Umbilical cord (tissue), 2 donors: Measurements from ENCODE around the gene EFEMP1. TPM values are rescaled to one million over a fixed set of nuclear protein-coding genes. Genes with fewer than 3 reads are reported as not detected.
"Not testable (repeated sequence)": the region's sequence is repeated elsewhere in the genome, so short reads cannot be mapped to it uniquely, and the experiment has no call there.

Experiments
- DNase-seq: peaks from one replicate; pipeline ENCODE4 v3.0.0-alpha.2; 2015; ENCODE audit warnings: low spot score
- total RNA-seq: library from RNA; depleted of rRNA; stranded (reverse); fragments of >200 nt; gene quantifications from one replicate; pipeline ENCODE4 v1.2.3, GENCODE V29; 2014; ENCODE audit warnings: low replicate concordance; ENCODE audit not compliant: insufficient read depth

EFEMP1 gene
- total RNA-seq, 1 donor from 2014 or later = 125 TPM

DNA sequence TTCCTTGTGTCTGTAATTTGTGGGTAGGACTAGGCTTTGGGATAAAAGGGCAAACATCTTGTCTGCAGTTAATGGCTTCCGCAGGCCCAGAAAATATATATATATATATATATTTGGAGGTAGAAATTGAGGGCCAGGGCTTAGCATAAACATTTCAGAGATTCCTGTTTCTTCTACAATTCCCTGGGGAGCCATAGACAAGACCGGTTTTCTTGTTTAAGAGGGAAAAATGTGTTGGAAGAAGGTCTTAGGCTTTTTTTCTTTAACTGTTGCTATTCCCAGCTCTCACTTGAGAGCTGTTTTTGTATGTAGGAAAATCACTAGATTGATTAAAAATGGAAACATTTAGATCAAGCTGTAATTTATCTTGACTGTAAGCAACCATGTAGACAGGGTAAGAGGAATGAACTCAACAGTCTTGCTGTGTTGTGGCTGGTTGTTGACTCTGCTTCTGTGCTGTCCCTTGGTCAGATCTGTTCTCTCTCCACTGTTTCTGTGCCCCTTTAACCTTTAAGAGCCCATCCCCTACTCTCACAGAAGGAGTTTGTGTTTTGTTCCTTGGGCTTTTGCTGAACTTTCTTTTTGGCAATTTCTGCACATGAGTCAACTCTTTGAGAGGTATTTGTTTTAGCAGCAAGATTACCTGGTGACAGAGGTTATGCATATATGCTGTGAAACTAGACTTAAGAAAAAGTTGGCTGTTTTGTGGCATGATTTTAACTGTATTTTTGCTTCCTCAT is 58.3 kb downstream of the EFEMP1 start:
- DNase-seq = no peak

DNA sequence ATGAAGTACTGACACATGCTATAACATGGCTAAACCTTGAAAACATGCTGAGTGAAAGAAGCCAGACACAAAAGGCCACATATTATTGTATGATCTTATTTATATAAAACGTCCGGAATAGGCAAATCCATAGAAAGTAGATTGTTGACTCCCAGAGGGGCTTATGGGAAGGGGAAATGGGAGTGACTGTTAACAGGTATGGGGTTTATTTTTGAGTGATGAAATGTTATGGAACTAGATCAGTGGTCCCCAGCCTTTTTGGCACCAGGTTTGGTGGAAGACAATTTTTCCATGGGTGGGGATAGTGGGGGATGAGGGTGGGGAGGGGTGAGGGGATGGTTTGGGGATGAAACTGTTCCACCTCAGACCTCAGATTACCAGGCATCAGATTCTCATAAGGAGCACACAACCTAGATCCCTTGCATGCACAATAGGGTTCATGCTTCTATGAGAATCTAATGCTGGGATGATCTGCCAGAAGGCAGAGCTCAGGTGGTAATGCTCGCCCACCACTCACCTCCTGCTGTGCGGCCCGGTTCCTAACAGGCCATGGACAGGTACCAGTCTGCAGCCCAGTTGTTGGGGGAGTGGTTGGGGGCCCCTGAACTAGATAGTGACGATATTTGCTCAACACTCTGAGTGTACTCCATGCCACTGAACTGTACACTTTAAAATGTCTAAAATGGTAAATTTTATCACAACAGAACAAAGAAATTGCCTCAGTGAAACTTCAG is 59.1 kb downstream of the EFEMP1 start:
- no peak for DNase-seq

DNA sequence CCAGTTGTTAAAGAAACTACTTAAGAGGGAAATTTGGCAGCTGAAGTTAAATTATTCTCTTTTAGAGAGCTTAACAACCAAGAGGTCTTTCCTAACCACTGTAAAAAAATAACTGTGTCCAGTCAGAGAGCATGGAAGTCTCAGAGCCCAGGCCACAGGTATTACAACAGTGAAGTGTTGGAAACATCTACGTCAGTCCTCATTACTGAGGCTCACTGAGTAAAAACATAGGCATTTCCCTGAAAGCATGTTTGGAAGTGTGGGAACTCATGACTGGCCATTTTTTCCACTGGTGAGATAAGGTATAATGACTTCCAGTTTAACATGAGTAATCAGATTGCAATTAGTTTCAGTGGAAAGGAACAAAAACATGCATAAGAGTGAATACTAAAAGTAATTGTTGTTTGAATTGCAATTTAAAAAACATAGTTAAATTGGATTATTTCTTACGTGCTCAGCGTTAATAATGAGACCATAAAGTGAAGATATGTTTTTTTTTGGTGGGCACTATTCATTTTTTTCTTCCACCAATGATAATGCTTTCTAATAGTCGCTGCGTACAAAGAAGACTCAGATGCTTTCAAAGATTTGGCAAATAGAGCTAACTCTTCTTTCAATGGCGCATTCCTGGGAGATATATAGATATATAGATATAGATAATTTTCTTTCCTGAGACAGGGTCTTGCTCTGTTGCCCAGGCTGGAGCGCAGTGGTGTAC is 60.8 kb downstream of the EFEMP1 start:
- peak; percentile 93 for DNase-seq

DNA sequence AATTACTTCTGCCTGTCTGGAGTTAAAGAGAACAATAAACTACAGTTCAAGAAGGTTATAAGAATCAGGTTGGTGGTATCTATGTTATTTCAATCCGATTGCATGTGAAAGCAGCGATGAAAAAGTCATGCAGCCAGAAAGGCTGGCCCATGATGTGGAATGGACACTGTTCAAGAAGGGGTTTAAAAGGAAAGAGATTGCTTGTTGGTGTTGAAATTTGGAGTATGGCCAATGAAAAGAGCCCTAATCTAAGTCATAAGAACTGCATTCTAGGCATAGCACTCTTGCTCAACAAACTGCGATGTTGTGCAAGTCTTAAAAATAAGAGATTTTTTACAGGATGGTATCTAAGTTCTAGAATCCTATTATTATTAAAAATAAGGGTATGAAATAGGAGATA is 61.3 kb downstream of the EFEMP1 start:
- DNase-seq = peak; percentile 87

DNA sequence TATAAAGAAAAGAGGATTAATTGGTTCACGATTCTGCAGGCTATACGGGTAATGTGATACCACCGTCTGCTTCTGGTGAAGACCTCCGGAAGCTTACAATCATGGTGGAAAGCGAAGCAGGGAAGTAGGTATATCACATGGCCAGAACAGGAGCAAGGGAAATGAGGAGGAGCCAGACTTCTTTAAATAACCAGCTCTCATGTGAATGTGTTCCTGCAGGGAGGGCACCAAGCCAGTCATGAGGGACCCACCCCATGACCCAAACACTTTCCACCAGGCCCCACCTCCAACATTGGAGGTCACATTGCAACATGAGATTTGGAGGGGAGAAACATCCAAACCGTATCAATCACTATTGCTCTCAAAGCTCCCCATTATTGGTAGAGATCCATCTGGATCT is 61.8 kb downstream of the EFEMP1 start:
- DNase-seq = no peak

DNA sequence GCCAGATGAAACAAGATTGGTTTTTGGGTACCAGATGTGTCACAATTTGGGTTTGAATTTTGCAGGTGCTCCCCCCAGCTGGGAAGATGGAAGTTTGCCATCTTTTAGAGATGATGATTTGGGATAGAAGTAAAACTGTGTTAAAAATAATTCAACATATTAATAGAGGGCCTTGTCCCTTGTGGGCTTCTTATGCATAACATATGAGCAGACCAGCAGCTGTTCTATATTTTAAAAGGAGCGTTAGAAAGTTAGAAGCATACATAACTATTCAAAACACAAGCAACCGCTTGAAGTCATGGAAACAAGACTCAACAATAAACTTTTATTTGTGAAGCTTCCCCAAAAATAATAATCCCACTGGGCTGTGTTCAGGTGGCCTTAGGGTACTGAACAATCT is 62.8 kb downstream of the EFEMP1 start:
- DNase-seq = no peak

DNA sequence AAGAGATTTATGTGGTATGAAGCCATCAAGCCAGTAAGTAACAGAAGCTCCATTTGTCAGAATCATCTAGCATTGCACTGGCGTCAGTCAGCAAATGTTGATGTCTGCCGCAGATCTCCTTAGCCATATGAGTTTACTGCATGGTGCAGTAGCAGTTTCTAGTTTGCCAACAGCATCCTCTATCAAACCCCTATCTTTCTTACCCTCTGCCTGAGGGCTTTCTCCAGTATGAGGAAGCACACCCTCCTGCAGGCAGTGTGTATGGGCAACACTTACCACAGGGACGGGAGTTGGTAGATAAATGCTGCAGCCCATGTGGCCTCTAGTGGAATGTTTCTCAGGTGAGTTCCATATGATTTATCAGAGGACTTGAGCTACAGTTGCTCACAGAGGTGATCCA is 63.7 kb downstream of the EFEMP1 start:
- no peak for DNase-seq

DNA sequence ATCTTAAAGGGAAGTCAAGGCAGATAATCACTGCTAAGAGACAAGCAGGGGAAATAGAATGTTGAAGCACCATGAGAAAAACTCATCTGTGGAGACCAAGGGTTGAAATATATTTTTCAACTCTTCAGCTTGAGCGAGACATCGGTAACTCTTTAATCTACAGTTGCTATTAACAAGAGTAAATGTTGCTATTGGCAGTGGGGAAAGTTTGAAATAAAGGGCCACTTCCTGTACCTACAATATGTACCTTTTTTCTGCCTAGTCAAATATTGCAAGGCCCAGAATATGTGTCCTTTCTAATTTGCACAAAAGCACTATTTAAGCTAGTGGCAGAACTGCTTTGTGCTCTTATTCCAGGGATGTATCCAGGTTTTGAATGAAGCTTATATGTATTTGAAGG is 65.8 kb downstream of the EFEMP1 start:
- DNase-seq = no peak

DNA sequence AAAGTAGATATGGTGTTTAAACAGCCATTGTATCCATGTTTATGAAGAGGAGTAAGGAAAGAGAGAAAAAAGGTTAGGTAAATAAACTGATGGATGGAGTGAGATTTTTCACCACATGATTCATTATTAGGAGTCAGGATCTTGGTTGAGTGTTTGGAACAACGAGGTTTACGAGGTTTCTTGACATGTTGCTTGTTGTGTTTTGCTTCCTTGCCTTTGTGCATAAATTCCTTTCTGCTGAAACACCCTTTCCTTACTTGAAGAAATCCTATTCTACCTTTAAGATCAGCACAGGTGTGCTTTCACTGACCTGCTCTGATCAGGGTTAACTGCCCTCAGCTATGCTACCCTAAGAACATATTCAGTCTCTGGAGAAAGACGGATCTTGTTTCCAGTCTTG is 66.6 kb downstream of the EFEMP1 start:
- DNase-seq = no peak

DNA sequence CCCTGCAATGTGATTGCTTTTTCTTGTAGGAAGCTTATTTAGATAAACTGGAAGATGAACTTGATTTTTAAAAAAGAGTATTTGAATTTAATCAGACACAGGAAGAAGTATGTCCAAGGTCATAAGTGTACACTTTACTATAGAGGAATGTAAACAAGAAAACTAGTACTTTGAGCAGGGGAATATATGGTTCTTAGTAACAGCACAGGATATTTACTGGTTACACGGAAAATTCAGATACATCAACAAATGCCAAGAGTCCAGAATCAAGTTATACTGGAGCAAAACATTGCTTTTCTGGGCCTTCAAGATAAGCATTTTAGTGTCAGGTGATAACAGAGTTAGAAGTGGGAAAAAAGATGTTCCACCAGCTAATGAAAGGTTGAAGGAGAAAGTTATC is 75.5 kb downstream of the EFEMP1 start:
- no peak for DNase-seq

DNA sequence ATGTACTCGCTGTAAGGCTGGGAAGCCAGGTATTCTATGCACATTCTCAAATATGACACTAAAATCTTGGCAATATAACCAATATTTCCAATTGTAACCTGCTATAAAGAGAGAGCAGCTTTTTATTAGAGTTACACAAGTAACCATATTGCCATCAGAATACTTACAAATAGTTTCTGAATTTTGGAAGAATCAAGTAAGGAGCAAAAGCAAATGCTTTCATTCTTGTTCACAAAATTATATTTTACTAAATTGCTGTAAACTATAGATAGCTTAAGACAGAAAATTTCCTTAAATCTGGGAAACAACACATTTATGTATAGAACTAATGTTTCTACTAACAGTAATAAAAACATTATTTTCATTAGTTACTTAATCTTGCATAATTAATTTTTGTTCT is 77.2 kb downstream of the EFEMP1 start:
- DNase-seq = no peak

DNA sequence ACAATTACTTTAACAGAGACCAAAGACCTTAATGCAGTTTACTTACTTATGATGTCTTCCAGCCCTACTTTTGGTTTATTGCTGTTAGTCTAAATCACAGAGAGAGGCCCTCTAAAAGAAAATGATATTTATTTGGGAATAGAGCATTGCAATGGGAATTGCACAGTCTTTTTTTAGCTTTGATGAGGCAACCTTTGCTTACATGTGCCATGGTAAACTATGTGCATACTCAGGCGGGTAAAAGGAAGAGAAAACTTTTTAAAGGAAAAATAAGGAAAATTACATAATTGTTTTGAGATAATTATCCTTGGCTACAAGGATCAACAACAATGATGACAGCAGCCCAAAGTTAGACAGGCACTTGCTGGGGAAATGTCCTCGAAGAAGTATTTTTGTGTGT is 78.6 kb downstream of the EFEMP1 start:
- no peak for DNase-seq

DNA sequence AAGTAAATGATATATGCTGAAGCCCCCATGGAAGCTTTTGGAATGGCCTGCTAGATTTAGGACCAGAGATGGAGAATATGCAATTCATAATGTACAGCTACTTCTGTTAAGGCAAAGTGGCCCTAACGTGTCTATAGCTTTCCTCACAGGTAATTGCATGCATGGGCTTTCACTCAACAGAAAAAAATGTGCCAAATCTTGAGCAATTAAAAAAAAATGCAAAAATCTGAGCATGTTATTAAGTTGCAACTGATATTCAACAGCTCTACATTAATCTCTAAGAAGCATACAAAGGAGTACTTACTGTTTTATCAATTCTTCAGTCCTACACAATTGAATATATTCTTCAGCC is 79.6 kb downstream of the EFEMP1 start:
- no peak for DNase-seq

DNA sequence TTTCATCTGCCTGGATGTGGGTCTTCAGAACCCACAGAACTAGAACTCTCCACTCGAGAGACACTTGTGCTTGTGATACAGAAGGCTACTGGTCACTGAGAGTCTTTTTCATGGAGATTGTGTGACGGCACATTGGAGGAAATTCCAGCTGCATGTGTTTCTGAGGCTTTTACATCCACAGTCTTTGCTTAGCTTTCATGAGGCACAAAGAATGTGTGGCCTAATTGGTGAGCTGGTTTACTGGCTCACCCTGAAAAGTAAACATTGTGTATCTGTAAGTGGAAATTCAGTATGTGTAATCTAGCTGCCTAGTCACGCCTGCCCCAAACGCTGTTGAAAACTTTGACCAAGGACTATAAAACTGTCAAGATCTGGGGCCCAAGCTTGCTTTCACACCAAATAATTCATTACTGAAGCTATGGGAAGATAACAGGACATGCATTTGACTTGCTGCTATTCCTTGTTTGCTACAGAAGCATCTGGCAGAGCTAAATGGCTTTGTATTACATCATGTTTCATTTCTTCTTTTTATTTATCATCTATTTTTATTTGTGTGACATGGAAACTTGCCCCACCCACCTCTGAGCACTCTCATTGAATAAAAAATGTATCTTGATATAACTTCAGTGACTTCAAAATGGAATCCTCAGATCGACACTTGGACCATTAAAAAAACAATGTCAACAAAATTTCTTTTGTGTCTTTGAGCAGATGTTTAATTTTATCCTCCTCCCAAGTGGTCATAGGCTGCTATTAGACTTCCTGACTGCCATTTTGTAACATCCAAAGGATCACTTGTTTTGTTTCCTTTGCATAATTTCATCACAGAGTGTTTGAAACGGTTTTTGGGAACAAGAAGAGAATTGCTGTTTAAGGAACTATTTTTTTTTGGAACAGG is 80.2 kb downstream of the EFEMP1 start:
- peak; percentile 85 for DNase-seq

DNA sequence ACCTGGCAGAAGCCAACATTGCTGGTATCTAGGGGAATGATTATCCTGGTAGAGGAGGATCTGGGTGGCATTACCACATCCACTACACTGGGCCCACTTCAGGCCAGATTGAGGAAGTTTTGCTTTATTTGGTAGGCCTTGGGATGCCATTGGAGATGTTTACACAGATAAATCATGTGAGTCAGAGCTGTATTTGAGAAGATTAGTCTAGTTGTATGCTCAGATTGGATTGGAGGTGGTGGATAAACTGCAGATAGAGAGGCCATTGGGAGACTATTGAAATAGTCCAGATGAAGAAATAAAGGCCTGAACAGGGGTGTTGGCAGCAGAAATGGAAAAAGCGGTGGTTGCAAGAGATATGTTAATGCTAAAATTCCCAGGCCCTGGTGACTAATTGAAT is 81.5 kb downstream of the EFEMP1 start:
- DNase-seq = no peak

DNA sequence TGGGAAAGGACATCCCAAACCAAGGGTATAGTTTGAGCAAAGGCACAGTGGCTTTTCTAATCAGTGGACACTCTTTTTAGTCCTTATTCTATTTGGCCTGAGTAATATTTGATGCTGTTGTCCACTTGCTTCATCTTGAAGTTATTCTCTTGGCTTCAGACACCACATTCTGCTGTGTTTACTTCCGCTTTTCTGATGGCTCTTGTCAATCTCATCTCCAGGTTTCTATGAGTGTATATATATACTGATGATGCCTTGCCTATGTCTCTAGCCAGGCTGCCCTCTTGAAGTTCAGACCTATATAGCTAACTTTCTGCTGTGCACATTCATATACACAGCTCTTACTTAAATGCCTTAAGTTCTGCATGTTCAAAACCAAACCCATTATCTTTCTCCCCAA is 83.1 kb downstream of the EFEMP1 start:
- DNase-seq = no peak

DNA sequence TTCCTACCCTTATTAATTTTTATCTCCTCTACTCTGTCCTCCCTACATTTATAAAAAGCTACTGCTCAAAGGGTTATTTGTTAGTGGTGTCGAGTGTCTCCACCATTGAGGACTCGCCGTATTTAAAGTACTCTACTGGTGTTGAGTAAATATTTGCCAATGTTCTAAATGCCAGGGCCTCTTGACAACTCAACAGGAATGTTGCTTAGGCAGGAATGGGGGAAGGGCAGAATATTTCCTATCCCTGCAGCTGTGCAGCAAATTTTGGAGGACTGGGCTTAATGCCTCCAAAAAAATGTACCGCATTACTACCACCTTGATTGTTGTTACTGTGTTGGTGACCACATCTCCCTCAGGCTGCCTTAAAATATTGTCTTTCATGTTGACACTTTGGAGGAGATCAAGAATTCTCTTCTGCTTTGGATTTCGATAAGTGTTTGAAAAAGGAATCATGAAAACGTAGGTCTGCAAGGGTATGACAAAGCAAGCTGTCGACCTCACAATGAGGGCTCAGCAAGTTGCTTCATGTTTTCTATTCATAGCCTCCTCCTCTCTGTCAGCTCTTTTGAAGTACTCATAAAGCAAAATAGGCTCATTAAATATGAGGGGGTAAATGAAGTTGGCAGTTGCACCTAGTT is 84.3 kb downstream of the EFEMP1 start:
- DNase-seq = peak; percentile 51

DNA sequence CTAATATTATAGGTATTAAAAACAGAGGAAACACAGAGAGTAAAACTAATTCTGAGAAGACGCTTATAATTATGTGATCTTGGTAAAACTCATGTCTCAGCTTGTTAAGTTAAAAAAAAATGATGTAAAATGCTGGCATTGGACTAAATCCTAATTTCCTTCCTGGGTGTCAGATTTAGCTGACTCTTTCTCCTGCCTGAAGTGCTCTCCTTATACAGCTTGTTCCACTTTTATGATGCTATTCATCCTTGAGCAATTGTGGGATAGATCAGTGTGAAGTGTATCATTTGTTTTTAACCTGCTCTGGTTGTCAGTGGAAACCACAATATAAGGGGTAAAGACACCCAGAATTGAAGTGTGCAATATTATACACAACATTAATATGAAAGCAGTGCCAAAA is 84.9 kb downstream of the EFEMP1 start:
- DNase-seq = no peak

DNA sequence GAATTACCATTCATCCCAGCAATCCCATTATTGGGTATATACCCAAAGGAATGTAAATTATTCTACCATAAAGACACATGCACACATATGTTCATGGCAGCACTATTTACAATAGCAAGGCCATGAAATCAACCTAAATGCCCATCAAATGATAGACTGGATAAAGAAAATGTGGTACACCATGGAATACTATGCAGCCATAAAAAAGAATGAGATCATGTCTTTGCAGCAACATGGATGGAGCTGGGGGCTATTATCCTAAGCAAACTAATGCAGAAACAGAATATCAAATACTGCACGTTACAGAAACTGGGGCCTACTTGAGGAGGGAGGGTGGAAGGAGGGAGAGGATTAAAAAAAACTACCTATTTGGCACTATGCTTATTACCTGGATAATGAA is 85.5 kb downstream of the EFEMP1 start:
- not testable (repeated sequence) for DNase-seq

DNA sequence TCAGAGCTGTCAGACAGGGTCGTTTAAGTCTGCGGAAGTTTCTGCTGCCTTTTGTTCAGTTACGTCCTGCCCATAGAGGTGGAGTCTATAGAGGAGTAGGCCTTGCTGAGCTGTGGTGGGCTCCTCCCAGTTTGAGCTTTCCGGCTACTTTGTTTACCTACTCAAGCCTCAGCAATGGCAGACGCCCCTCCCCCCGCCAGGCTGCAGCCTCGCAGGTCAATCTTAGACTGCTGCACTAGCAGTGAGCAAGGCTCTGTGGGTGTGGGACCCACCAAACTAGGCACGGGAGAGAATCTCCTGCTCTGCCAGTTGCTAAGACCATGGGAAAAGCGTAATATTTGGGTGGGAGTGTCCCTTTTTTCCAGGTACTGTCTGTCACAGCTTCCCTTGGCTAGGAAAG is 86.5 kb downstream of the EFEMP1 start:
- DNase-seq = no peak

DNA sequence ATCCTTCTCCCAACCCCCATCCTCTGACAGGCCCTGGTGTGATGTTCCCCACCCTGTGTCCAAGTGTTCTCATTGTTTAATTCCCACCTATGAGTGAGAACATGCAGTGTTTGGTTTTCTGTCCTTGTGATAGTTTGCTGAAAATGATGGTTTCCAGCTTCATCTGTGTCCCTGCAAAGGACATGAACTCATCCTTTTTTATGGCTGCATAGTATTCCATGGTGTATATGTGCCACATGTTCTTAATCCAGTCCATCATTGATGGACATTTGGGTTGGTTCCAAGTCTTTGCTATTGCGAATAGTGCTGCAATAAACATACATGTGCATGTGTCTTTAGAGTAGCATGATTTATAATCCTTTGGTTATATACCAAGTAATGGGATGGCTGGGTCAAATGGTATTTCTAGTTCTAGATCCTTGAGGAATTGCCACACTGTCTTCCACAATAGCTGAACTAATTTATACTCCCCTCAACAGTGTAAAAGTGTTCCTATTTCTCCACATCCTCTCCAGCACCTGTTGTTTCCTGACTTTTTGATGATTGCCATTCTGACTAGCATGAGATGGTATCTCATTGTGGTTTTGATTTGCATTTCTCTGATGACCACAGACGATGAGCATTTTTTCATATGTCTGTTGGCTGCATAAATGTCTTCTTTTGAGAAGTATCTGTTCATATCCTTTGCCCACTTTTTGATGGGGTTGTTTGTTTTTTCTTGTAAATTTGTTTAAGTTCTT is 91.7 kb downstream of the EFEMP1 start:
- DNase-seq = not testable (repeated sequence)
